Measurements from ENCODE around the gene ZNF740. TPM values are rescaled to one million over a fixed set of nuclear protein-coding genes. Genes with fewer than 3 reads are reported as not detected.

Gene ZNF740
- 15.2 and 16.6 TPM in 2 replicates for total RNA-seq

GRCh38 chr12:53180220-53180930 lies at the start of gene ZNF740, which contains the start of gene CSAD:
Gene ZNF740 (plus strand): TSS chr12:53180722. CDS start chr12:53181984, 1,262 bp downstream.
Gene CSAD (minus strand): TSS chr12:53180925. CDS start chr12:53173470, 7,455 bp downstream.
- Histone ChIP-seq H3K4me3 (ENCODE audit: low read depth, low read length) (peak within 1 kb of the TSS; percentile 70), H3K27me3 (ENCODE audit: control insufficient read depth, insufficient read depth, low read length) (no peaks in the 10 kb centered on the region), H3K36me3 (ENCODE audit: control insufficient read depth, insufficient read depth, low read length) (peaks cover 16% of the 10 kb centered on the region)
- DNase-seq (ENCODE audit: low read depth) (peak; percentile 93), FAIRE-seq (no peak)
- TF ChIP-seq CTCF (IDR thresholded peaks at IDR 0.05; ENCODE audit: insufficient read depth, low read length, severe bottlenecking) = no peak

- no peak for TF ChIP-seq CTCF (IDR thresholded peaks at IDR 0.05; ENCODE audit: insufficient read depth, low read length, severe bottlenecking)
- FAIRE-seq = no peak
- no peak for DNase-seq (ENCODE audit: low read depth)
- Histone ChIP-seq H3K36me3 (ENCODE audit: control insufficient read depth, insufficient read depth, low read length) (no peaks in the 10 kb centered on the region), H3K4me3 (ENCODE audit: low read depth, low read length) (no peak overlapping the region), H3K27me3 (ENCODE audit: control insufficient read depth, insufficient read depth, low read length) (no peaks in the 10 kb centered on the region)
Observed at GRCh38 chr12:53131844-53132243, 48.7 kb upstream of the ZNF740 start.

- Histone ChIP-seq H3K36me3 (ENCODE audit: control insufficient read depth, insufficient read depth, low read length) (no peaks in the 10 kb centered on the region), H3K4me3 (ENCODE audit: low read depth, low read length) (no peak overlapping the region), H3K27me3 (ENCODE audit: control insufficient read depth, insufficient read depth, low read length) (no peaks in the 10 kb centered on the region)
- DNase-seq (ENCODE audit: low read depth) = no peak
- TF ChIP-seq CTCF (IDR thresholded peaks at IDR 0.05; ENCODE audit: insufficient read depth, low read length, severe bottlenecking) = no peak
- FAIRE-seq = no peak
Observed at GRCh38 chr12:53133722-53134121, 46.8 kb upstream of the ZNF740 start.

- no peak for TF ChIP-seq CTCF (IDR thresholded peaks at IDR 0.05; ENCODE audit: insufficient read depth, low read length, severe bottlenecking)
- DNase-seq (ENCODE audit: low read depth) (no peak), FAIRE-seq (no peak)
- Histone ChIP-seq H3K27me3 (ENCODE audit: control insufficient read depth, insufficient read depth, low read length) (no peaks in the 10 kb centered on the region), H3K4me3 (ENCODE audit: low read depth, low read length) (no peak overlapping the region), H3K36me3 (ENCODE audit: control insufficient read depth, insufficient read depth, low read length) (no peaks in the 10 kb centered on the region)
Observed at GRCh38 chr12:53143355-53143754, 37.2 kb upstream of the ZNF740 start.

GRCh38 chr12:53145383-53146260 lies 34.9 kb upstream of the ZNF740 start:
- no peak for FAIRE-seq

More at GRCh38 chr12:53145383-53146260, 34.9 kb upstream of the ZNF740 start:
- DNase-seq (ENCODE audit: low read depth) = peak; percentile 14
- H3K36me3 ChIP-seq (ENCODE audit: control insufficient read depth, insufficient read depth, low read length) = no peaks in the 10 kb centered on the region
- no peak overlapping the region for H3K4me3 ChIP-seq (ENCODE audit: low read depth, low read length)
- TF ChIP-seq CTCF (IDR thresholded peaks at IDR 0.05; ENCODE audit: insufficient read depth, low read length, severe bottlenecking) = no peak
- no peaks in the 10 kb centered on the region for H3K27me3 ChIP-seq (ENCODE audit: control insufficient read depth, insufficient read depth, low read length)

All from bronchial epithelial cell (primary cell).